Measurements from ENCODE around the gene TDO2. TPM values are rescaled to one million over a fixed set of nuclear protein-coding genes. Genes with fewer than 3 reads are reported as not detected.

TDO2 gene
- total RNA-seq, 1 donor, result 2.2 TPM

GRCh38 chr4:155966731-155967395 lies 63.4 kb downstream of the TDO2 start:
- TF ChIP-seq CTCF (IDR thresholded peaks at IDR 0.05; ENCODE audit: insufficient read depth, low read depth, low read length), result no peak
- peak; percentile 42 for DNase-seq (ENCODE audit: low read depth)
- no peak overlapping the region for H3K4me3 ChIP-seq (ENCODE audit: low read depth, low read length)

Other genes with a start within 250 kb of the TDO2 start
- gene GUCY1A1, start 236.8 kb upstream of the TDO2 start, total RNA-seq, result 0.32 and 0.43 TPM in 2 replicates
- 1.7 and 1.9 TPM in 2 replicates for gene GUCY1B1, start 144.7 kb upstream of the TDO2 start, total RNA-seq
- gene ASIC5, start 37.4 kb upstream of the TDO2 start, total RNA-seq, result not detected in 2 replicates
- 10.8 and 12.2 TPM in 2 replicates for gene CTSO, start 50.2 kb downstream of the TDO2 start, total RNA-seq